T follicular helper cell (primary cell): Measurements from ENCODE around the gene PRR13.
"Not testable (repeated sequence)": the region's sequence is repeated elsewhere in the genome, so short reads cannot be mapped to it uniquely, and the experiment has no call there.

Experiments used
- DNase-seq: peaks from one replicate; pipeline ENCODE4 v3.0.0-alpha.2; 2020; ENCODE audit warnings: low read depth

The PRR13 gene

GRCh38 chr12:53435326-53435725, 6.2 kb upstream of the PRR13 start:
- not testable (repeated sequence) for DNase-seq

DNA sequence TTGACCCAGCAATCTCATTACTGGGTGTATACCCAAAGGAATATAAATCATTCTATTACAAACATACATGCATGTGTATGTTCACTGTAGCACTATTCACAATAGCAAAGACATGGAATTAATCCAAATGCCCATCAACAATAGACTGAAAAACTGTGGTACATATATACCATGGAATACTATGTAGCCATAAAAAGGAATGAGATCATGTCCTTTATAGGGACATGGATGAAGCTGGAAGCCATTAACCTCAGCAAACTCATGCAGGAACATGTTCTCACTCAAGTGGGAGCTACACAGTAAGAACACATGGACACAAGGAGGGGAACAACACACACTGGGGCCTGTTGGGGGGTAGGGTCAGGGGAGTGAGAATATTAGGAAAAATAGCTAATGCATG, 2.0 kb upstream of the PRR13 start:
- not testable (repeated sequence) for DNase-seq

DNA sequence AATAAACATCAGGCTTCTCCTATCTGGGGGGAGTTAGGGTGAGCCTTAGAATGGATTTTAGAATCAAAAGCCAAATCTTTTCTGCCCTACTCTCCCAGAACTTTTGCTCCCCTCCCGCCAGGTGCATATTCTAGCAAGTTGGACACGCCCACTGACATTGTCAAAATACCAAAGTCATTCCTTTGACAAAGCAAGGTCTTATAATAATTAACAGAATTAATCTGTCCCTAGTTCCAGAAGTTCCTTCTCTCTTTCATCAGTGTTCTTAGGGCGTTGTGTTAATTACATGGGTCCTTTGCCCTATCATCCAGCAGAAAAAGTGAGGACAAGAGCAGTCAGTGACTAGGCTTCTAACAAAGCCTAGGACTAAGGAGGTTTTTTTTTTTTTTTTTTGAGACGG, 2.4 kb downstream of the PRR13 start:
- DNase-seq: no peak

GRCh38 chr12:53444593-53445325, 3.2 kb downstream of the PRR13 start:
- not testable (repeated sequence) for DNase-seq

- DNase-seq: no peak
These were observed 9.4 kb downstream of the PRR13 start for GRCh38 chr12:53450936-53451335.

- DNase-seq: peak; percentile 96
These were observed 10.2 kb downstream of the PRR13 start, which contains the start of gene PCBP2 for GRCh38 chr12:53451661-53452158. Gene PCBP2, plus strand, starts transcription at chr12:53452102. Its CDS starts 2,699 bp downstream, at chr12:53454801.

DNA sequence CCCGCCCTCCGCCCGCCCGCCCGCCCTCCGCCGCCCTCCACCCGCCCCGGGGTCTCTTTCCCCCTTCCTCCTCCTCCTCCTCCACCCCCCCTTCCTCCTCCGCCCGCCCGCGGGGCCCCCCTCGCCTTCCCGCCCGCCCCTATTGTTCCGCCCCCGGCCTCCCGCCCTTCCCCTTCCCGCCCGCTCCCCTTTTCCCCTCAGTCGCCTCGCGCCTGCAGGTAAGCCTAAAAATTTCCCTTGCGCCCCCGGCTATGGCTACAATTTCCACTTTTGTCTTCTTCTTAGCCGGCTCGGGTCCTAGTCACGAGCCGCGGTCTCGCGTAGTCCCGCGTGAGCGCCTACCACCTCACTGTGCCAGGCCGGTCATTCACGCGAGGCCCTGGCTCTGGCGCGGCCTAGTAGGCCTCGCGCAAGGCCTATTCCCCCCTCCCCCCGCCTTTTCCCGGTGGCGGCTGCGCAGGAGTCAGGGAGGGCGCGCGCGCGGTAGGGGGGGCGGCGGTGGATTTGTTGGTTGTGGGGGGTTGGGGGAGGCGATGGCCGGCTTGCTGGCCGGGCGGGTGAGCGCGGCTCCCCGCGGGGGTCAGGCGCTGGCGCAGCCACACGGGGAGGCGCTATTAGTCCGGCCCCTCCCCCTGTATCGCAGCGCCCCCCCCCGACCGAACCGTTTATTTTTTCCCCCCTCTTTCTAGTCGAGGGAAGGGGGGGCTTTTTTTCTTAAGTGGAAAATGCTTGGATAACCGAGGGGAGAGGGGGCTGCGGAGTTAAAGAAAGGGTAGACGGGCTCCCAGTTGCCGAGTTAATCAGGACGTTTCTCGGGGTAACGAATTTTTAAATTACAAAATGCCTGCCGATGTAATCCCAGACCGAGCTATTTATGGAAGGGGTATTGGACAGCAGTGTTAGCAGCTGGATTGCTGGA, 10.9 kb downstream of the PRR13 start:
- DNase-seq: peak; percentile 72

GRCh38 chr12:53453953-53454640, 12.6 kb downstream of the PRR13 start:
- no peak for DNase-seq

DNA sequence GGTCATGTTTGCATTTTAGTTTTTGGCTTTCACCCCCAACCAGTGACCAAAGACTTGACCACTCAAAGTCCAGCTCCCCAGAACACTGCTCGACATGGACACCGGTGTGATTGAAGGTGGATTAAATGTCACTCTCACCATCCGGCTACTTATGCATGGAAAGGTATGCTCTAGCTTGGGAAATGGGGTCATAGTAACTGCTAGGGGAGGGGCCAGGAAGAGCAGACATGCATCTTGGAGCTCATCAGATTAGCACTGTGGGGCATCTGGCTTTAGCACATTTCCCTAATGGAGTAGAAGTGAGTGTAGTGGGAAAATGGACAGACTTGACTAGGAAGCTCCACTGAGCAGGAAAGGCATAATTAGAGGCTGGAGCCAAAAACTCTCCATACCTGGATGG, 13.2 kb downstream of the PRR13 start:
- DNase-seq: no peak

GRCh38 chr12:53456654-53457366, 15.3 kb downstream of the PRR13 start:
- no peak for DNase-seq

- DNase-seq: no peak
These were observed 17.6 kb downstream of the PRR13 start for GRCh38 chr12:53459097-53459496.

GRCh38 chr12:53461059-53461458, 19.5 kb downstream of the PRR13 start:
- no peak for DNase-seq

GRCh38 chr12:53461591-53461990, 20.1 kb downstream of the PRR13 start:
- DNase-seq: no peak

DNA sequence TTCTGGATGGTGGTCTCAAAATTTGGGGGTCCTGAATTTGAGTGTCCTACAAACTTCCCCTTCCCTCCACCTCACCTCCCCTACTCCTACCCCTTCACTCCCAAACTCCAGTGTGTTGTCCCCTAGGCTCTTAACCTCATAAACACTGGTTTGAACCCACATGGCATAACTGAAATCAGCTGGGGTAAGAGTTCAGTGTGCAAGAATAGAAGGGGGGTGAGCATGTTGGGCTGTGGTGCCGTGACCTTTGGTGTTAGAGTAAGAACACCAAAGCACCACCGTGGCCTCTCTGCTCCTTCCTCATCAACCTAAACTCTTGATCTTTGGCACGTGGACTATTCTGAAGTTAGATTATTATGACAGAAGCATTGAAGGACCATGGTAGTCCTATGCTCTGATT, 21.4 kb downstream of the PRR13 start:
- DNase-seq: no peak

DNA sequence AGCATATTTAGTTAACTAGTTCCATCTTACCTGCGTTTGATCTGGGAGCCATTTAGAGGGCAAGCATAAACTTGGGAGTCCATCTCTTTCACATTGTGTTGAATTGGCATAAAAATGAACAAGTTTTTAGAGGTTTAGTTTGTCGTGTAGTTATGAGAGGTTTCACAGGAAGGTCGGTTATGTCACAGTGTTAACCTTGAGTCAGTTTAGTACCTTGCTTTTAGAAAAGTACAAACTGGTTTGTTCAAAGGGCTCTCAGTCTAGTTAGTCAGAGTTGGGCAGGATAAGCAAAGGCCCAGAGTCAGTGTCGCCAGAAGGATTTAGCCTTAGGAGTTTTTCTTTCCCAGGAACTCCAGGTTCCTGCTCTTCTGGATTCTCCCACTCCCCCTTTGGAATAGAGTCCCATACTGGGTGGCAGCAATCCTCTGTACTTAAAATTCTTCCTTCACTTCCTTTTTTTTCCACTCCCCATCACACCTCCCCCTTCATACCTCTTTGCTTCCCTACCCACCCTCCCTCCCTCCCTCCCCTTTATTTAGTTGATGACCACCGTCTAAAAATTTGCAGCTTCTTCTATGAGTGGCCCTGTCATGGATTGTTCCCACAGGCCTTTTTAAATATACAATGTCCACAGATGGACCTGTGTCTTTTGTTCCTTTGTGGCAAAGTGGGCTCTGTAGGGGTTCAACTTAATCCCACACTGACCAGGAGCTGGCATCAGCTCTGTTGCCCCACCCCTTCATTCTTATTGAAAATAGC, 22.4 kb downstream of the PRR13 start:
- DNase-seq: no peak

- DNase-seq: no peak
These were observed 23.3 kb downstream of the PRR13 start for GRCh38 chr12:53464685-53465418.

- DNase-seq: no peak
These were observed 24.1 kb downstream of the PRR13 start for GRCh38 chr12:53465679-53466078.

DNA sequence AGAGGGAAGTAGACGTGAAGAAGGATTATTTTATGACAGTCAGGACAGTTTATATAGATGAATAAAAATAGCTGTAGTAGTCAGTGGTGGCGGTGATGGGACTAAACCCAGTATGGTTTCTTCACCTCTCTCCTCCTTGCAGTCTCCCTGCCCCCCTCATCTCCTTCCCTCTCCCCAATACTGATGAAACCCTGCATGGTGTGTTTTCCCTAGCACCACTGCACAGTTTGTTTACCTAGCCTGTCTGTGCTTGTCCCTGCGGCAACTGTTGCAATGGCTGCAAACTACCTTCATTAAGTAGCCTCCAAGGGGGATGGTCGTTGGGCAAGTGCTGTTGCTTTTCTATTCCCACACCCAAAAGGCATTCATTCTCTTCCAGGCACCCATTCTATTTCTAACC, 25.1 kb downstream of the PRR13 start:
- no peak for DNase-seq

GRCh38 chr12:53467082-53467481, 25.5 kb downstream of the PRR13 start:
- DNase-seq: no peak

GRCh38 chr12:53467880-53468279, 26.3 kb downstream of the PRR13 start:
- no peak for DNase-seq
